ENCODE data around the gene IDI2.

DNA sequence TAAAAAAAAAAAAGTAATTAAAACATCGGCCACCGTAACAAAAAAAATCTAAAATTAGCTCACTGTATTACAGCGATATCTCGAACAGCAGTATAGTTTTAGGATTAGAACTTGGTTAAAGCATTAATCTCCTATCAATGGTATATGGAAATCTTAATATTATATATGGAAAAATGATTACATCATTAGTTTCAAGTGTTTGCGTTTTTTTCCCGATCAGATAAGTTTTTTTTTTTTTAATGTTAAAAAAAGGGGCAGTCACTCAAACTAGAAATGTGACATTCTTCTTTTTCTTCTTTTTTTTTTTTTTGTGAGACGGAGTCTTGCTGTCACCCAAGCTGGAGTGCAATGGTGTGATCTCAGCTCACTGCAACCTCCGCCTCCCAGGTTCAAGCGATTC, 15.9 kb upstream of the IDI2 start:
- TF ChIP-seq, protein P1, sequence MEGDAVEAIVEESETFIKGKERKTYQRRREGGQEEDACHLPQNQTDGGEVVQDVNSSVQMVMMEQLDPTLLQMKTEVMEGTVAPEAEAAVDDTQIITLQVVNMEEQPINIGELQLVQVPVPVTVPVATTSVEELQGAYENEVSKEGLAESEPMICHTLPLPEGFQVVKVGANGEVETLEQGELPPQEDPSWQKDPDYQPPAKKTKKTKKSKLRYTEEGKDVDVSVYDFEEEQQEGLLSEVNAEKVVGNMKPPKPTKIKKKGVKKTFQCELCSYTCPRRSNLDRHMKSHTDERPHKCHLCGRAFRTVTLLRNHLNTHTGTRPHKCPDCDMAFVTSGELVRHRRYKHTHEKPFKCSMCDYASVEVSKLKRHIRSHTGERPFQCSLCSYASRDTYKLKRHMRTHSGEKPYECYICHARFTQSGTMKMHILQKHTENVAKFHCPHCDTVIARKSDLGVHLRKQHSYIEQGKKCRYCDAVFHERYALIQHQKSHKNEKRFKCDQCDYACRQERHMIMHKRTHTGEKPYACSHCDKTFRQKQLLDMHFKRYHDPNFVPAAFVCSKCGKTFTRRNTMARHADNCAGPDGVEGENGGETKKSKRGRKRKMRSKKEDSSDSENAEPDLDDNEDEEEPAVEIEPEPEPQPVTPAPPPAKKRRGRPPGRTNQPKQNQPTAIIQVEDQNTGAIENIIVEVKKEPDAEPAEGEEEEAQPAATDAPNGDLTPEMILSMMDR (conservative IDR thresholded peaks at IDR 0.05) = no peak
- no peak for TF ChIP-seq ZFX (IDR thresholded peaks at IDR 0.05)

Measured in C4-2B (cell line).